ENCODE results near the gene USP14. TPM values are rescaled to one million over a fixed set of nuclear protein-coding genes. Genes with fewer than 3 reads are reported as not detected.

USP14 gene
- total and polyA plus RNA-seq, 4 donors: 22.8 to 41.2 (median 31.7) TPM

DNA sequence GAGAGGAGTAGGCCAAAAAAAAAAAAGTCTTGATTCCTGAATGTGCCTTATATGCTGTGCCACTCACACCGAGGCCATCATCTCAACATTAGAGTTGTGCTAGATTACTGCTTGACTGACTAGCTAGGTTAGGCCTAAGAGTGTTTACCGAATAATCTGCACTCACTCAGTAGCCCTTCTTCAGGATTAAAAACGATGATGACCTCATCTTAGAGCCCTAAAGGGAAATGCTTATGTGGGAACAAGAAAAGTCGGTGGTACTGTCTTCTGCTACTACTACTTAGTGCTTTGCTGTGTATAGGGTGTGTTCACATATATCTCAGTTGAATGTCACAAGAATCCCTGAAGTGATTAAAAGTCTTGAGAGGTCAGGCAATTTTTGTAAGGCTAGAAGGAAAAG lies 55.1 kb downstream of the USP14 start:
- H3K9ac ChIP-seq (ENCODE audit: insufficient read depth in 1 of 2, low read length in 2 of 2): no peak overlapping the region
- 86 to 89% methylated on average over 4 of the region's 4 CpGs for WGBS, 2 donors

DNA sequence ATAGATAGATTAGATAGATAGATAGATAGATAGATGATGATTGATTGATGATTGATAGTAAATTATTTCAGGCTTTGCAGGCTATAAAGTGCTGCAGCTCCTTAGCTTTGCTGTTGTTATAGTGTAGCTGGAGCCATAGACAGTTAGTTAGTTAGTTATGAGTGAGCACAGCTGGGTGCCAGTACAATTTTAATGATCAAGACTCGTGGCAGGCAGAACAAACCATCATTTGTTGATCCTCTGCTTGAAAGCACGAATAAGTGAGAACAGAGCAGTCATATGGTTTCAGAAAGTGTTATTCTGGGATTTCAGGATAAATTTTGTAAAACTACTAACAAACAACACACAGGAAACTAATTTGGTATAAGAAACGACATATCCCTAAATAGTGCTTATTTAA lies 55.6 kb downstream of the USP14 start:
- no peak overlapping the region for H3K4me3 ChIP-seq
- no peak for ATAC-seq (ENCODE audit: insufficient read depth, low FRiP score)
- no peaks in the 10 kb centered on the region for H3K9me3 ChIP-seq (ENCODE audit: control insufficient read depth in 4 of 4, insufficient read depth in 3 of 4, low read length in 3 of 4)
- H3K4me1 ChIP-seq (ENCODE audit: control insufficient read depth in 5 of 5, insufficient read depth in 5 of 5, low read length in 5 of 5): no peaks in the 10 kb centered on the region
- no peak overlapping the region for H3K27ac ChIP-seq (ENCODE audit: low read depth in 1 of 2, low read length in 1 of 2)
- TF ChIP-seq, protein P1, sequence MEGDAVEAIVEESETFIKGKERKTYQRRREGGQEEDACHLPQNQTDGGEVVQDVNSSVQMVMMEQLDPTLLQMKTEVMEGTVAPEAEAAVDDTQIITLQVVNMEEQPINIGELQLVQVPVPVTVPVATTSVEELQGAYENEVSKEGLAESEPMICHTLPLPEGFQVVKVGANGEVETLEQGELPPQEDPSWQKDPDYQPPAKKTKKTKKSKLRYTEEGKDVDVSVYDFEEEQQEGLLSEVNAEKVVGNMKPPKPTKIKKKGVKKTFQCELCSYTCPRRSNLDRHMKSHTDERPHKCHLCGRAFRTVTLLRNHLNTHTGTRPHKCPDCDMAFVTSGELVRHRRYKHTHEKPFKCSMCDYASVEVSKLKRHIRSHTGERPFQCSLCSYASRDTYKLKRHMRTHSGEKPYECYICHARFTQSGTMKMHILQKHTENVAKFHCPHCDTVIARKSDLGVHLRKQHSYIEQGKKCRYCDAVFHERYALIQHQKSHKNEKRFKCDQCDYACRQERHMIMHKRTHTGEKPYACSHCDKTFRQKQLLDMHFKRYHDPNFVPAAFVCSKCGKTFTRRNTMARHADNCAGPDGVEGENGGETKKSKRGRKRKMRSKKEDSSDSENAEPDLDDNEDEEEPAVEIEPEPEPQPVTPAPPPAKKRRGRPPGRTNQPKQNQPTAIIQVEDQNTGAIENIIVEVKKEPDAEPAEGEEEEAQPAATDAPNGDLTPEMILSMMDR (IDR thresholded peaks at IDR 0.05; ENCODE audit: control extremely low read depth, extremely low read depth): no peak
- no peak for DNase-seq
- WGBS, 2 donors: 85 to 86% methylated on average over 3 of the region's 3 CpGs
- H3K27me3 ChIP-seq (ENCODE audit: control insufficient read depth in 3 of 3, insufficient read depth in 3 of 3, low read length in 2 of 3): no peaks in the 10 kb centered on the region
- peaks cover 22 to 49% (median 40%) of the 10 kb centered on the region in 4 donors for H3K36me3 ChIP-seq (ENCODE audit: control insufficient read depth in 4 of 4, insufficient read depth in 4 of 4, low read length in 4 of 4)
- H3K9ac ChIP-seq (ENCODE audit: insufficient read depth in 1 of 2, low read length in 2 of 2): no peak overlapping the region

More for the DNA sequence above, 55.1 kb downstream of the USP14 start:
- Histone ChIP-seq H3K4me3 (no peak overlapping the region), H3K36me3 (ENCODE audit: control insufficient read depth in 4 of 4, insufficient read depth in 4 of 4, low read length in 4 of 4) (peaks cover 22 to 49% (median 37%) of the 10 kb centered on the region in 4 donors), H3K4me1 (ENCODE audit: control insufficient read depth in 5 of 5, insufficient read depth in 5 of 5, low read length in 5 of 5) (no peaks in the 10 kb centered on the region), H3K9me3 (ENCODE audit: control insufficient read depth in 4 of 4, insufficient read depth in 3 of 4, low read length in 3 of 4) (no peaks in the 10 kb centered on the region), H3K27me3 (ENCODE audit: control insufficient read depth in 3 of 3, insufficient read depth in 3 of 3, low read length in 2 of 3) (no peaks in the 10 kb centered on the region), H3K27ac (ENCODE audit: low read depth in 1 of 2, low read length in 1 of 2) (no peak overlapping the region)
- ATAC-seq (ENCODE audit: insufficient read depth, low FRiP score): no peak
- TF ChIP-seq, protein P1 (IDR thresholded peaks at IDR 0.05; ENCODE audit: control extremely low read depth, extremely low read depth): no peak
- DNase-seq: no peak

DNA sequence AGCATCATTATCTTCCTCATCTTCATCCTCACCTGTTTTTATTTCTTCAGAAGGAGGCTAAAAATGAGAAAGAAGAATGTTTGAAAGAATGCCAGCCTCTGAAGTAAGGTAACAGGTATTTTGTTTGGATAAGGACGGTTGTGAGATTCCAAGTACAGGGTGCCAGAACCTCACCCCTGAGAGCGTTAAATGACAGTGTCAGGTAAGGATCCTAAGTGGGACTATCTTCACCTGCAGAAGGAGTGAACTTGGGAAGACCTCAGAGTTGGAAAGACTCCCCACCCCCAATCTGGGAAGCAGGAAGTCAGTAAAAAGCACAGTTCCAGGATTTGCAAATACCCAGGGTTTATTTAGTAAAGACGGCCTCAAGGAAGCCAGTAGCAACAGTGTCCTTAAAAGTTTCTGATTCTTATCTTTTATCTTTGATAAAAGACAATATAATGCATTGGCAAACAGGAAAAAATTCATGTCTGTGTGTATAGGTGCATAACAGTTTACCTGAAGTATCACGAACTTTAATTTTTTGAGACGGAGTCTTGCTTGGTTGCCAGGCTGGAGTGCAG lies 57.2 kb downstream of the USP14 start:
- Histone ChIP-seq H3K27me3 (ENCODE audit: control insufficient read depth in 3 of 3, insufficient read depth in 3 of 3, low read length in 2 of 3) (no peaks in the 10 kb centered on the region), H3K36me3 (ENCODE audit: control insufficient read depth in 4 of 4, insufficient read depth in 4 of 4, low read length in 4 of 4) (peaks cover 22 to 47% (median 39%) of the 10 kb centered on the region in 4 donors), H3K9me3 (ENCODE audit: control insufficient read depth in 4 of 4, insufficient read depth in 3 of 4, low read length in 3 of 4) (no peaks in the 10 kb centered on the region), H3K9ac (ENCODE audit: insufficient read depth in 1 of 2, low read length in 2 of 2) (no peak overlapping the region), H3K4me3 (no peak overlapping the region), H3K4me1 (ENCODE audit: control insufficient read depth in 5 of 5, insufficient read depth in 5 of 5, low read length in 5 of 5) (no peaks in the 10 kb centered on the region), H3K27ac (ENCODE audit: low read depth in 1 of 2, low read length in 1 of 2) (no peak overlapping the region)
- 70 to 84% methylated on average over 5 of the region's 5 CpGs for WGBS, 2 donors
- no peak for DNase-seq
- TF ChIP-seq, protein P1 (IDR thresholded peaks at IDR 0.05; ENCODE audit: control extremely low read depth, extremely low read depth): no peak
- ATAC-seq (ENCODE audit: insufficient read depth, low FRiP score): no peak

Measured in lung (tissue), 12 donors.